Activated B cell treated with CpG ODN at 0.5 μM for 24 hours (primary cell): ENCODE measurements around the gene SPHK2. TPM values are rescaled to one million over a fixed set of nuclear protein-coding genes. Genes with fewer than 3 reads are reported as not detected.

Experiments
- ATAC-seq: fragments of 200-7000 bp; cut with Tn5 transposase; one replicate; pipeline ENCODE4 v1.10.0; 2021; ENCODE audit warnings: low read depth, mild to moderate bottlenecking, moderate library complexity
- CTCF ChIA-PET: fragments of 350-600 bp; sonication (Branson Sonifier 250); formaldehyde crosslinking; loops from one replicate; lab custom pipeline; 2021; ENCODE audit warnings: antibody characterized with exemption; lab: Charles Lee
- POLR2A ChIA-PET: fragments of 350-600 bp; sonication (Branson Sonifier 250); formaldehyde crosslinking; loops from one replicate; lab custom pipeline; 2021; ENCODE audit warnings: antibody characterized with exemption; lab: Charles Lee
- DNase-seq: peaks from one replicate; pipeline ENCODE4 v3.0.0; 2022
- H3K27ac Mint-ChIP-seq: one replicate; pipeline ENCODE4 v1.8.0; 2020; ENCODE audit warnings: mixed read lengths
- H3K27me3 Mint-ChIP-seq: one replicate; pipeline ENCODE4 v1.8.0; 2021; ENCODE audit warnings: mixed read lengths
- H3K36me3 Mint-ChIP-seq: one replicate; pipeline ENCODE4 v1.8.0; 2021; ENCODE audit warnings: low read depth, mixed read lengths
- H3K4me1 Mint-ChIP-seq: one replicate; pipeline ENCODE4 v1.8.0; 2021; ENCODE audit warnings: mixed read lengths
- H3K4me3 Mint-ChIP-seq: one replicate; pipeline ENCODE4 v1.8.0; 2020; ENCODE audit warnings: mild to moderate bottlenecking, mixed read lengths
- H3K9me3 Mint-ChIP-seq: one replicate; pipeline ENCODE4 v1.8.0; 2020; ENCODE audit warnings: mixed read lengths
- intact Hi-C: fragments of 100-400 bp; cut with micrococcal nuclease; formaldehyde crosslinking; loops from one replicate; pipeline ENCODE4 v1.15.1; 2024
- total RNA-seq: library from RNA; stranded (reverse); gene quantifications from 2 replicates; pipeline ENCODE4 v1.2.3, GENCODE V29; 2022
- TF ChIP-seq, protein P1 (sequence below): fragments of 200-600 bp; IDR thresholded peaks from one replicate; pipeline ENCODE4 v1.8.0; 2022; ENCODE audit warnings: antibody characterized with exemption, mild to moderate bottlenecking

SPHK2 gene, protein sequence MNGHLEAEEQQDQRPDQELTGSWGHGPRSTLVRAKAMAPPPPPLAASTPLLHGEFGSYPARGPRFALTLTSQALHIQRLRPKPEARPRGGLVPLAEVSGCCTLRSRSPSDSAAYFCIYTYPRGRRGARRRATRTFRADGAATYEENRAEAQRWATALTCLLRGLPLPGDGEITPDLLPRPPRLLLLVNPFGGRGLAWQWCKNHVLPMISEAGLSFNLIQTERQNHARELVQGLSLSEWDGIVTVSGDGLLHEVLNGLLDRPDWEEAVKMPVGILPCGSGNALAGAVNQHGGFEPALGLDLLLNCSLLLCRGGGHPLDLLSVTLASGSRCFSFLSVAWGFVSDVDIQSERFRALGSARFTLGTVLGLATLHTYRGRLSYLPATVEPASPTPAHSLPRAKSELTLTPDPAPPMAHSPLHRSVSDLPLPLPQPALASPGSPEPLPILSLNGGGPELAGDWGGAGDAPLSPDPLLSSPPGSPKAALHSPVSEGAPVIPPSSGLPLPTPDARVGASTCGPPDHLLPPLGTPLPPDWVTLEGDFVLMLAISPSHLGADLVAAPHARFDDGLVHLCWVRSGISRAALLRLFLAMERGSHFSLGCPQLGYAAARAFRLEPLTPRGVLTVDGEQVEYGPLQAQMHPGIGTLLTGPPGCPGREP
- total RNA-seq: 38.2 and 48.5 TPM in 2 replicates

DNA sequence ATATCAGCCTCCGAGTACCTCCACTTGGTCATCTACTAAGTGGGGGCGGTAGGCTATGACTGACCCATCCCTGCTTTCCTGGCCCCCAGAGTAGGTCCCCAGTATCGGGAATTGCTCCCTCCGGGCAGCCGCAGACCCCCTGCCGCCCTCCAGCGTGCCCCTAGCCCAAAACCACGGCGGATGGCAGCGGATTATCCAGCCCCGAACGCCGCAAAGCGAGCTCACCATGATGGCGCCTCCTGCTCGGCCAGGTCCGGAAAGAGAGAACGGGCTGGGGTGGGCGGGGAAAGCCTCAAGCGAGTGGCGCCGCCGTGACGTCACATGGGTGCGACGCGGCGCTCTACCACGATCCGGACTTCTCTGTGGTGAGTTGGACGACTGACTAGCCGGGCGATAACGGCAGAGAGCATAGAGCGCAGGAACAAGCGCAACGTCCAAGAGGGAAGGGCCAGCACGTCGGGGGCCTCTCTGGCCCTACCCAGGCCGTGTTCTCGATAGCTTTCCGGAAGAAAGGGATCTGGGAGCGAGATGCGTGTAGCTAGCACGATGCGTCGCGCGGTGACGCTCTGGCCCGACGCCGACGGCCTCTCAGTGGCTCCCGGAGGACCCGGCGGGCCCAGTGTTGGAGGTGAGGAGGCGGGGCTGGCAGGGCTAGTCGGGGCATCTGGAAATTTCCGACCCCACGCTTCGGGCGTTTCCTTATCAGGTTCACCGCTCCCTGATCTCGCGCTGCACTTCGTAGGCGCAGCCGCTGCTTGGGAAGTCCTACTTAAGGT, at the start of gene SPHK2, which contains the start of gene RPL18:
Gene SPHK2, plus strand, starts transcription at position 591 of the 776 bp plus-strand sequence. CDS start 1,009 bp downstream, outside the sequence.
Gene RPL18, minus strand, starts transcription at position 263 of the 776 bp plus-strand sequence. Its CDS starts 35 bp downstream, at position 228.
- intact Hi-C loops: loop anchor here (1.0 to 2.0 kb wide), 8 partner anchors 11 to 286 kb away; partner anchors contain the start of genes CA11, DBP, GRWD1 and SYNGR4
- POLR2A ChIA-PET: interaction anchor here (0.5 to 2.8 kb wide), 48 partner anchors 9 to 1310 kb away, joined by 3 to 67 read pairs (median 4); partner anchors contain the start of genes ATF5, CA11, DBP and EMP3
- Mint-ChIP-seq H3K4me3 (peak within 1 kb of the TSS; percentile 98), H3K36me3 (peaks cover 66% of the 10 kb centered on the region), H3K27me3 (no peaks in the 10 kb centered on the region), H3K4me1 (peaks cover 56% of the 10 kb centered on the region), H3K9me3 (no peaks in the 10 kb centered on the region), H3K27ac (peak within 1 kb of the TSS; percentile 97)
- ATAC-seq (peak; percentile 81), DNase-seq (peak; percentile 93)
- CTCF ChIA-PET: interaction anchor here (0.5 to 3.2 kb wide), 7 partner anchors 10 to 298 kb away, joined by 3 to 13 read pairs (median 4); partner anchors contain the start of genes CA11 and GRWD1
- TF ChIP-seq, protein P1, sequence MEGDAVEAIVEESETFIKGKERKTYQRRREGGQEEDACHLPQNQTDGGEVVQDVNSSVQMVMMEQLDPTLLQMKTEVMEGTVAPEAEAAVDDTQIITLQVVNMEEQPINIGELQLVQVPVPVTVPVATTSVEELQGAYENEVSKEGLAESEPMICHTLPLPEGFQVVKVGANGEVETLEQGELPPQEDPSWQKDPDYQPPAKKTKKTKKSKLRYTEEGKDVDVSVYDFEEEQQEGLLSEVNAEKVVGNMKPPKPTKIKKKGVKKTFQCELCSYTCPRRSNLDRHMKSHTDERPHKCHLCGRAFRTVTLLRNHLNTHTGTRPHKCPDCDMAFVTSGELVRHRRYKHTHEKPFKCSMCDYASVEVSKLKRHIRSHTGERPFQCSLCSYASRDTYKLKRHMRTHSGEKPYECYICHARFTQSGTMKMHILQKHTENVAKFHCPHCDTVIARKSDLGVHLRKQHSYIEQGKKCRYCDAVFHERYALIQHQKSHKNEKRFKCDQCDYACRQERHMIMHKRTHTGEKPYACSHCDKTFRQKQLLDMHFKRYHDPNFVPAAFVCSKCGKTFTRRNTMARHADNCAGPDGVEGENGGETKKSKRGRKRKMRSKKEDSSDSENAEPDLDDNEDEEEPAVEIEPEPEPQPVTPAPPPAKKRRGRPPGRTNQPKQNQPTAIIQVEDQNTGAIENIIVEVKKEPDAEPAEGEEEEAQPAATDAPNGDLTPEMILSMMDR: no peak

DNA sequence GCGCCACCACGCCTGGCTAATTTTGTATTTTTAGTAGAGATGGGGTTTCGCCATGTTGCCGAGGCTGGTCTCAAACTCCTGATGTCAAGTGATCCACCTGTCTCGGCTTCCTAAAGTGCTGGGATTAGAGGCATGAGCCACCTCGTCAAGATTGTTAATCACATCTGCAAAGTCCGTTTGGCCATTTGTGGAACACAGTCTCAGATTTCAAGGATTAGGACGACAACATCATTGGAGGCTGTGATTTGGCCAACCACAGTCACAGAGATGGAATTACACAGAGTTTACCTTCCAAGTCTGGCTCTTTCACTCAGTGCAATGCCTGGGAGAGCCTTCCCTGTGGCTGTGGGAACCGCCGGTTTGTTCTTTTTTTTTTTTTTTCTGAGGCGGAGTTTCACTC, 49.5 kb upstream of the SPHK2 start:
- POLR2A ChIA-PET: interaction anchor here (0.7 kb wide), 1 partner anchor 82 kb away, joined by 4 read pairs; no protein-coding TSS in a partner anchor
- CTCF ChIA-PET: no interaction called here
- ATAC-seq (no peak), DNase-seq (no peak)
- peaks cover 9% of the 10 kb centered on the region for H3K27me3 Mint-ChIP-seq
- TF ChIP-seq, protein P1: no peak
- no peaks in the 10 kb centered on the region for H3K9me3 Mint-ChIP-seq
- intact Hi-C loops: no loop called here
- no peak overlapping the region for H3K27ac Mint-ChIP-seq
- H3K4me1 Mint-ChIP-seq: no peaks in the 10 kb centered on the region
- no peaks in the 10 kb centered on the region for H3K36me3 Mint-ChIP-seq
- no peak overlapping the region for H3K4me3 Mint-ChIP-seq

DNA sequence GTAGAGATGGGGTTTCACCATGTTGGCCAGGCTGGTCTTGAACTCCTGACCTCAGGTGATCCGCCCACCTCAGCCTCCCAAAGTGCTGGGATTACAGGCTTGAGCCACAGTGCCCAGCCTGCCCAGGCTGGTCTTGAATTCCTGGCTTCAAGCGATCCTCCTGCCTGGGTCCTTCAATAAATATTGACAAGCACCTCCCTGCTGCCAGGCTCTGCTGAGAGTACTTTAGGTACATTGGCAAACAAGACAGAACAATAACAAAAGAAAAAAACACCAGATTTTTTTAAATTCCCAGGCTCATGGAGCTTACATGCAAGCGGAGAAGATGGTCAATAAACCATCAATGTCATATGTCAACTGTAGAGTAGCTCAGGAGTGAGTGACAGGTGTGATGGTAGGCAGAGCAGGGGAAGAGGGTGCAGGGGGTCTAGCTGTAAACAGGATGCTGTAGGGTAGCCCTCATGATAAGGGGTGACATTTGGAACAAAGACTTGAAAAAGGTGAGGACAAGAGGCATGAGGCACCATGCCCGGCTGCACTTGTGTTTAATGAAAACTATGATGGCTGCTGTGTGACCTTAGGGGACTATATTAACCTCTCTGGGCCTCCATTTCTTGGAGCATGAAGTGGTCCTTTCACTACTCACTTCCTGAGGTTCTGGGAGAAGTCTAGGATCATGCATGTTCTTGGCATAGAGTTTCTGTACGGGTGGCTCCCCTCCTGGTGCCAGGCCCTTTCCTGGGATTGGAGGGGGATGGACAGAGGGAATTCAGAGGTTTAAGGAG, 47.7 kb upstream of the SPHK2 start:
- H3K9me3 Mint-ChIP-seq: no peaks in the 10 kb centered on the region
- TF ChIP-seq, protein P1: no peak
- ChIA-PET POLR2A (interaction anchor here (0.8 kb wide), 1 partner anchor 78 kb away, joined by 3 read pairs; no protein-coding TSS in a partner anchor), CTCF (interaction anchor here (1.1 kb wide), 1 partner anchor 10 kb away, joined by 3 read pairs; no protein-coding TSS in a partner anchor)
- H3K4me3 Mint-ChIP-seq: no peak overlapping the region
- no peak overlapping the region for H3K27ac Mint-ChIP-seq
- DNase-seq (no peak), ATAC-seq (no peak)
- H3K4me1 Mint-ChIP-seq: no peaks in the 10 kb centered on the region
- no peaks in the 10 kb centered on the region for H3K36me3 Mint-ChIP-seq
- intact Hi-C loops: no loop called here
- peaks cover 9% of the 10 kb centered on the region for H3K27me3 Mint-ChIP-seq

DNA sequence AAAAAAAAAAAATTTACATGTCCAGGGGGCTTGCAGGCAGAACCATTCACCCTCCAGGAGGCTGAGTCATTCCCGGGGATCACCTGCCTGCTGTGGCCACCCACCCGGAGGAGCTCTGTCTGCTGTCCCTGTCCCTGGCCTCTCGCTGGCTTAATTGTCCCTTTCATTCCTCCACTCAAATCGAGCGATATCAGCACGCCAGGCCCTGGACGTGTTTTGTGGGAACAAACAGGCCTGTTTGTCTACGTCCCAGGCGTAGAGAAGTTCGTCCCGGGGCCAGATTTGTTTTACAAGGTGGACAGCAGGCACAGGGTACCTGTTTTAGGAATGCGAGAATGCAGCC, 46.2 kb upstream of the SPHK2 start:
- TF ChIP-seq, protein P1: no peak
- ATAC-seq: no peak
- H3K9me3 Mint-ChIP-seq: no peaks in the 10 kb centered on the region

More for the DNA sequence above, 46.2 kb upstream of the SPHK2 start:
- no peak overlapping the region for H3K27ac Mint-ChIP-seq
- peaks cover 6% of the 10 kb centered on the region for H3K27me3 Mint-ChIP-seq
- no peak for DNase-seq
- POLR2A ChIA-PET: no interaction called here
- intact Hi-C loops: no loop called here
- no peaks in the 10 kb centered on the region for H3K4me1 Mint-ChIP-seq
- H3K36me3 Mint-ChIP-seq: no peaks in the 10 kb centered on the region
- no peak overlapping the region for H3K4me3 Mint-ChIP-seq
- CTCF ChIA-PET: no interaction called here
